ENCODE results near the gene JPH2. TPM values are rescaled to one million over a fixed set of nuclear protein-coding genes. Genes with fewer than 3 reads are reported as not detected.

Gene JPH2
- total RNA-seq, 1 donor from 2014 or later = 48.9 TPM

DNA sequence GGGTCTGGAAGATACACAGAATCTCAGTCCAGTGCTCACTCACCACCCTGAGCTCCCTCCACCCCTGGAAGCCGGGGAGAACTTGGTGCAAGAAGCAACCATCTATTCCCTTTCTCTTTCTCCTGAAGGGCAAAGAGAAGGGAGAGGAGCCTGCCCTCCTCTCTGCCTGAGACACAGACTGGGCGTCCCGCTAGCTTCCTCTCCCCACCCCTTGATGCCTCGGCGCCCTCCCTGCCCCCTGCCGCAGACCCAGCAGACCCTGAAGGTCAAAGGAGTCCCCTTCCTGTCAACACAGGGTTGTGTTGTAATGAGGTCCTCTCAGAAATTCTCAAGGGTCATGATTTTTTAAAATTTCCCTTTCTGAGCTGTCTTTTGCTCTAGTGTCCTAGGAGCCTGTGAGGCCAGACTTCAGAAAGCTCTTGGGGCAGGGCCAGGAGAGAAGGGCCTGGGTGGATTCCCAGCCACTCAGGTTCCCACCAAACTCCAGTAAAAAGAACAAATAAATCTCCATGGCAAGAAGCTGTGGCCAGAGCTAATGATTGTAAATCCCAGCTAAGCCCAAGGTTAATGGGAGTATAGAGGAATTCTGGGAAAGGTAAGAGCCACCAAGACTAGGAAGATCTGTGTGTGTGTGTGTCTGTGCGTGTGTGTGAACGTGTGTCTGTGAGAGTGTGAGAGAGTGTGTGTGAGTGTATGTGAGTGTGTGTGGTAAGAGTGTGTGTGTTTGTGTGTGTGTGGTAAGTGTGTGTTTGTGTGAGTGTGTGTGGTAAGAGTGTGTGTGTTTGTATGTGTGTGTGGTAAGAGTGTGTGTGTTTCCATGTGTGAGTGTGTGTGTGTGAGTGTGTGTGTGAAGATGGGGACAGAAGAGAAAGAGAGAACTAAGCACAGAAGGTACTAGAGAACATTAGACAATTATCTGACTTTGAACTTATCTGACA is 1.1 kb upstream of the JPH2 start:
- no peak for DNase-seq (ENCODE audit: low spot score)

- no peak for DNase-seq (ENCODE audit: low spot score)
Observed at GRCh38 chr20:44186674-44187053, 324 bp downstream of the JPH2 start.

DNA sequence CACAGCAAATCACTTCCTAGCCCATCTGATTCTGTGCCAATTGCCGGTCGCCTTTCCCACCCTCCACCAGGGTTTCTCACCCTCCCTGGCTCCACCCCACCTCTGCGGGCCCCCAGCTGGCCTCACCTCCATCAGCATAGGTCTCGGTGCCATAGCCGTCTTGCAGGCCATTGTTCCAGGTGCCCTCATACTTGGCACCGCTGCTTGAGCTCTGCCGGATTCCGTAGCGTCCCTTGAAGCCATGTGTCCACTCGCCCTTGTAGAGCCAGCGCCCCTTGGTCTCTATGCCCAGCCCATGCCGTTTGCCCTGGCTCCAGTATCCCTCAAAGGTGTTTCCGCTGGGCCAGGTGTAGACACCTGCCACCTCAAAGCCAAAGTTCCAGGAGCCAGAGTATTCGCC is 787 bp downstream of the JPH2 start:
- DNase-seq (ENCODE audit: low spot score) = no peak

GRCh38 chr20:44185574-44185973 is 1.4 kb downstream of the JPH2 start:
- DNase-seq (ENCODE audit: low spot score) = no peak

GRCh38 chr20:44183282-44183681 is 3.7 kb downstream of the JPH2 start:
- no peak for DNase-seq (ENCODE audit: low spot score)

DNA sequence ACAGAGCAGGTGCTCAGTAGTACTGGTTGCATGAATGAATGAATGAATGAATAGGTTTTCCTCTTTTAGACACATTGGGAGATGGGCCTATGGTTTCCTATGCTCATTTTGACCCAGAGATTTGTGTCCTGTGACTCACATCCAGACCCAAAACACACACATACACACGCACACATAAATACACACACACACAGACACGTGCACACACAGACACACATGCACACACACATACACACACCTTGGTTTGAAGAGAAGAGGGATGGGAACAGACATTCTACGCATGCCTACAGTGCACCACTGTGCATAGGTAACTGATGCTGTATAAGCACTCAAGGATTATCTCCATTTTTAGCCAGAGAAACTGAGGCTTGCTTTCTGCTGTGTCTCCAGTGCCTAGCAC is 4.1 kb downstream of the JPH2 start:
- no peak for DNase-seq (ENCODE audit: low spot score)

DNA sequence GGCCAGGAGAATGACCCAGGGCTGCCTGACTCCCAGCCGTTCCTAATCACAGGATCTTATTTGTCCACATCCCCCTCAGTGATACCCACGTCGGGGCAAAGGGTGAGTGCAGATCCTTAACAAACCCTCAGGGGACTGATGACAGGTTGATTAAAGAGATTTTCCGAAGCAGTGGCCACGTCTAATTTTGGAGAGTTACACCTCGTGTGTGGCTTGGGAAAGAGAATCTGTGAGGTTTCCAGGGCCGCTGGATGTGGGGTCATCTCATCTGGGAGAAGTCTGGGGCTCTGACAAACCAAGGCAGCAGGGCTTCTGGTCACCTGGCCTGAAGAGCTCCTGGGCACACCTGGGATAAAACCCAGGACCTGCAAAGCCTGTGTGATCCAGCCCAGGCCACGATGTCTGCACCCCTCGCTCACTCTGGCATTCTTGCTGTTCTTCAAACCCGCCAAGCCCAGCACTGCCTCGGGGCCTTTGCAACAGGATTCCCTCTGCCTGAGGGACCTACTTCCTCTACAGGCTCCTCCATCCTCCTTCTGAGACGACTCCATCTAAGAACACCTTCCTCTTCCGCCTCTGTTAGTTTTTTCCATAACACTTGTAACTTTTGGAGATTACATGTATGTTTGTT is 4.7 kb downstream of the JPH2 start:
- no peak for DNase-seq (ENCODE audit: low spot score)

DNA sequence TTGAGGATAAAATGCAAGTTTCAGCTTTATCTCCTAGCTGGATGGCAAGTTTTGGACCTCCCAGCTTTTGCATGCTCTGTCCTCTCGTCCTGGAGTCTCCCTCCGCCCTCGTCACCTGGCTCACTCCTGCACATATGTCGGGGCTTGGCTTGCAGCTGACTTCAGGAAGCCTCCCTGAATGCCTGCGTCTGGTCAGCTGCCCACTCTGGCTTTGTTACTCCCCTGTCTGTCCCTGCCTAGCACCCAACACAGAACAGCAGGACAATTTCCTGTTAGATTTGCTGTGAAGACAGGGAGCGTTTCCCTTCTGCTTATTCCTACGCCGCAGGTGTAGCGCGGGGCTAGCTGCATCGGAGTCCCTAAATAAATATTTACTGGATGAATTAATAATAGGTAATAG is 5.4 kb downstream of the JPH2 start:
- DNase-seq (ENCODE audit: low spot score) = no peak

DNA sequence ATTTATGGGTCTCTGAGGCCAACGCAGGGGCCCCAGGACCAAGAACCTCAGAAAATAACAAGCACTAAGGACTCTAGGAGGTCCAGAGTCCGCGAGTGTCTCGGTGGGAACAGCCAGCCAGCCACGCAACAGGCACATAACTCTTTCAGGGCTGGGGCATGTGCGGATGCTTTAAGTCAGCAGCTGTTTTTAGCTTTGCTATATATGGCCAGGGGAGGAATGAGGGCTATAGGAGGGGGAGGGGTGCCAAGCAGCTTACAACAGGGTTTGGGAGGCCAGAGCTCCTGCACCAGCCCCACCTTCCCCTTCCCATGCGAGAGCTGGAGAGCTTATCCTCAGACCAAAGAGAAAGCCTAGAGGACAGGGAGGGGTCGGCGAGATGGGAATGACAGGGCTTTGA is 6.2 kb downstream of the JPH2 start:
- peak; percentile 30 for DNase-seq (ENCODE audit: low spot score)

DNA sequence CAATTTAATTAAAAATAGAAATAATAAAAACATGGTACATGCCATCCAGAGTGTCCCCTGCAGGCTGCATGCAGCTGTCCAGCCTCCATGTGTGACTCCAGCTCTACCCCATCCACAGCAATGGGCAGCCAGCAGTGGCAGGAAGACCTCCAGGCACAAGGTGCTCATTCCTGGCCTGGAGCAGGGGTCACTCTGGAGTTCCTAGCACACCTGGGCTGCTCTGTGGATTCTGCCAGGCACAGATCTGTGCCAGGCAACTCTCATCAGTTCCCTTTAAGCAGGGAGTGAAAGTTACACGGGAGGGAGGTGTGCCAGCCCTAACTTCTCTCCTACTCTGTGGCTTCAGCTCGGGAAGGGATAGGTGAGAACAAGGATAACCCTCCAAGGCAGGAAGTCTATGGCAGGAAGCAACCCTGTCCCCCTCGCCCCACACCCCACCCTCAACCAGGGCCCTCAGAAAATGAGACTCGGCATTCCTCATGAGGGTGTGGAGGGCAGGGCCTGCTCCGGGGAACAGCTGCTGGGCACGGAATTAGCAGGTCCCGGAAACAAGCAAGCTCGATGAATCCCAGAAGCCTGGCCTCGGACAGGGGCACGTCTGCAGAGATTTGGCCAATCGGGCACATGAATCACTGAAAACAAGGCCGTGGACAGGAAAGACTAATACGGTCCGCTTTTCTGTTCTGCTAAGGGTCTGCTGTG is 10.0 kb downstream of the JPH2 start:
- peak; percentile 33 for DNase-seq (ENCODE audit: low spot score)

DNA sequence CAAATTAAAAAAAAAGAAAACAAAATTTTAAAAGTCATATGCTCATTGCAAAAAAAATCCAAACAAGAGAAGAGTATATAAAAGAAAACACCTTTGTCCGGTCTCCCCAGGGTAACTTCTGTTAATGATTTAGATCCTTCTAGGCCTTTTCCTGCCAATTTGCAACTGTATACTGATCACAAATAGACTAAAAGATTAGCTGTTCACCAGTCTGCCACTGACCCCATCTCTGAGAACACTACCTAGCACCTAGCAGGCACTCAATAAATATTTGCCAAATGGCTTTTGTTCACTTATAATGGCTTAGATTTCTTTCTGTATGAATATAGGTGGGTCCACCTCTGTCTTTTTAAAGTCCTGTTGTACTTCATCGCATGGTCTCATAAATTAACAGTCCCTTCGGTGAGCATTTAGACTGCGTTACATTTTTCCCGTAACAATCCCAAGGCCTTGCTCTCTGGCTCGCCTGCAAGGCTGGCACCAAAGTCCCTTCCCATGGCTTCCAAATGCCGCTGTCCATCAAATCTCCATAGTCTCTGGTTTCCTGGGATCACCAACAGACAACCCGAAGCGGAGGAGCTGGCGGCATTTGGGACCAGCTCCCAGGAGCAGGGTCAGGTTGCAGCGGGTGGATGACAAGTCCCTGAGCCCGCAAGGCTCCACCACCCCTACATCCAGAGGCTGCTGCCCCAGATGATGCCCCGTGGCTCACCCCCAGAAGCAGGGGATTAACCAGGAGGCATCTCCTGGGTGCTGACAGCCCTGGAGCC is 11.8 kb downstream of the JPH2 start:
- no peak for DNase-seq (ENCODE audit: low spot score)

DNA sequence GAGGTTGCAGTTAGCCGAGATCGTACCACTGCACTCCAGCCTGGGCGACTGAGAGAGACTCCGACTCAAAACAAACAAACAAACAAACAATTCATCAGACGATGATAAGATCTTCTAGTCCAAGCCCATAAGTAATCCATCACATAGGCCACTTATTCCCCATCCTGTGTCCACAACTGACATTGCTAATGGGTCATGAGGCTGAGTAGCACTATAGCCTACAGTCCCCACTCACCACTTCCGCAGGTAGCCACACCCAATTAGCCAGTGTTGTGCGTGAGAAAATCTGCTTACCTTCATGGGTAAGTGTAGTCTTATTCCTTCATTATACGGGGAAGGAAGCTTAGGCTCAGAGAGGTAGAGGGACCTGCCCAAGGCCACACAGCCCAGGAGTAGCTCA is 13.1 kb downstream of the JPH2 start:
- DNase-seq (ENCODE audit: low spot score) = no peak

DNA sequence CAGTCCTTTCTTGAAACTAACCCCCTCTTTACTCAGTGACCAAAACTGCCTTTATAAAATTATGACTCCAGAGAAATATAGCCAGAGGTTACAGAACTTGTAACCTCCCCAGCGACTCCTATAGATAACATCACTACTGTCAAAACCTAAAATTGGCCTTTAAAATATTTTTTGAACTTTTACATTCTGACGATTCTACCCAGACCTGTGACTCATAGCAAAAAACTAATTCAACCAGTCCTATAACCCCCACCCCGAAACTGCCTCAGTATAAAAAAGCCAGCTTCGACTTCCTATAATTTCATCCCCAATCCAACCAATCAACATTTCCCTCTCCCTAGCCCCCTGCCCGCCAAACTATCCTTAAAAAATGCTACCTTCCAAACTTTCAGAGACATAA is 13.9 kb downstream of the JPH2 start:
- DNase-seq (ENCODE audit: low spot score) = no peak

DNA sequence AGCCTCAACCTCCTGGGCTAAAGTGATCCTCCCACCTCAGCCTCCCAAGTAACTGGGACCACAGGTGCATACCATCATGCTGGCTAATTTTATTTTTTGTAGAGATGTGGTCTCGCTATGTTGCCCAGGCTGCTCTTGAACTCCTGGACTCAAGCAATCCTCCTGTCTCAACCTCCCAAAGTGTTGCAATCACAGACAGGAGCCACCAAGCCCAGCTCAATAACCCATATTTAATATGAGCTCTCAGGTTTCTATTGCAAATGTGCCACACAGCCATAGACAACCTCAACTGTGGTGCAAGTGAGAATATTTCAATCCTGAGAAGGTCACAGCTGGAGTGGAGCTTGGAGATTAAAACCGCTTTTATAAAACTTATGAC is 14.4 kb downstream of the JPH2 start:
- DNase-seq (ENCODE audit: low spot score) = no peak

- DNase-seq (ENCODE audit: low spot score) = no peak
Observed at GRCh38 chr20:44171775-44172571, 15.0 kb downstream of the JPH2 start.

GRCh38 chr20:44170816-44171410 is 16.1 kb downstream of the JPH2 start:
- no peak for DNase-seq (ENCODE audit: low spot score)

DNA sequence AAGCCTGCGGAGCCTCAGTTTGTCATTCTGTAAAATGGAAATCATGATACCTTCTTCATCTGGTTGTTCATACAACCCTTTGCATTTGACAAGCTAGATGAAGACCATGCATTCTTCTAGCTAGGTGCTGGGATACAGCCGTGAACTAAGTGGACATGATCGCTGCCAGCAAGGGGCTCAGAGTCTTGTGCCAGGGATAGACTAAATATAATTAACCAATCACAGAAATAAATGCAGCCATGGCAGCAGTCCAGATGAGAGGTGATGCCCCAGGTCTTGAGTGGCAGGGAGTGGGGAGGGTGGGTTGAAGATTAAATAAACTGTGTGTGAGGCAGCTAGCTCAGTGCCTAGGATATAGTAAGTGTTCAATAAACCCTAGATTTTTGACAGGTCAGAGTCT is 19.3 kb downstream of the JPH2 start:
- DNase-seq (ENCODE audit: low spot score) = no peak

- DNase-seq (ENCODE audit: low spot score) = no peak
Observed at GRCh38 chr20:44166477-44166876, 20.5 kb downstream of the JPH2 start.

GRCh38 chr20:44166008-44166407 is 21.0 kb downstream of the JPH2 start:
- no peak for DNase-seq (ENCODE audit: low spot score)

GRCh38 chr20:44160133-44160532 is 26.9 kb downstream of the JPH2 start:
- no peak for DNase-seq (ENCODE audit: low spot score)

- no peak for DNase-seq (ENCODE audit: low spot score)
Observed at GRCh38 chr20:44159711-44160110, 27.3 kb downstream of the JPH2 start.

Measured in mucosa of gallbladder (tissue), 1 donor.